Activated CD4-positive, alpha-beta memory T cell treated with anti-CD3 and anti-CD28 coated beads for 36 hours (primary cell): ENCODE measurements around the gene FAM228B. TPM values are rescaled to one million over a fixed set of nuclear protein-coding genes. Genes with fewer than 3 reads are reported as not detected.
"Not testable (repeated sequence)": the region's sequence is repeated elsewhere in the genome, so short reads cannot be mapped to it uniquely, and the experiment has no call there.

Experiments
- CTCF ChIA-PET: fragments of 350-600 bp; sonication (Branson Sonifier 250); formaldehyde crosslinking; loops from one replicate; lab custom pipeline; 2021; ENCODE audit warnings: antibody characterized with exemption, inconsistent platforms; lab: Charles Lee
- POLR2A ChIA-PET: fragments of 350-600 bp; sonication (Branson Sonifier 250); formaldehyde crosslinking; loops from one replicate; lab custom pipeline; 2021; ENCODE audit warnings: antibody characterized with exemption; lab: Charles Lee
- DNase-seq: peaks from one replicate; pipeline ENCODE4 v3.0.0-alpha.2; 2020
- H3K27ac Mint-ChIP-seq: one replicate; pipeline ENCODE4 v1.8.0; 2021; ENCODE audit warnings: mixed read lengths
- H3K27me3 Mint-ChIP-seq: one replicate; pipeline ENCODE4 v1.8.0; 2021; ENCODE audit warnings: mixed read lengths
- H3K36me3 Mint-ChIP-seq: one replicate; pipeline ENCODE4 v1.8.0; 2021; ENCODE audit warnings: mixed read lengths
- H3K4me1 Mint-ChIP-seq: one replicate; pipeline ENCODE4 v1.8.0; 2021; ENCODE audit warnings: low read depth, mixed read lengths
- H3K4me3 Mint-ChIP-seq: one replicate; pipeline ENCODE4 v1.8.0; 2021; ENCODE audit warnings: mild to moderate bottlenecking, mixed read lengths
- H3K9me3 Mint-ChIP-seq: one replicate; pipeline ENCODE4 v1.8.0; 2021; ENCODE audit warnings: mixed read lengths
- intact Hi-C: fragments of 100-400 bp; cut with micrococcal nuclease; formaldehyde crosslinking; loops from one replicate; pipeline ENCODE4 v1.15.1; 2023
- total RNA-seq, 2 experiments: library from RNA; stranded (reverse); gene quantifications; one replicate each; pipeline ENCODE4 v1.2.3, GENCODE V29; 2021

The FAM228B gene
- total RNA-seq, 2 experiments from 2014 or later, result 6.5 to 7.2 TPM

DNA sequence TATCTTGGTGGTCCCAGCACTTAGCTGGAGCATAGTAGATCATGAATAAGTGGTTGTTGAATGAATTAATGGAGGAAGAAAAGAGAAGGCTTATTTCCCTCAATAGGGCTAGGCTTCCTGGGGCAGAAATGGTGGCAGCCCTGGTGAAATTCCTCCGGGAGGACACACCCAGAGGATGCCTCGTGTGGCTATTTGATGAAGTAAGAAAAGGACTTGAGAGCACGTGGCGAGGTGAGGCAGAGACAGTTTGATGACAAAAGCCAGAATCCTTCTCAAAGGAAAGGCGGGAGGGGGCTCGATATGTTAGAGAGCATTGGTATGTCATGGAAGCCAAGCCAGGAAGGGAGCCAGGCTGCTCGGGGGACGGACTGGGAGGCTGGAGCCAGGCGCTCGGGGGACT, 66.3 kb downstream of the FAM228B start:
- Mint-ChIP-seq H3K27me3 (no peaks in the 10 kb centered on the region), H3K36me3 (no peaks in the 10 kb centered on the region), H3K4me1 (no peaks in the 10 kb centered on the region), H3K4me3 (no peak overlapping the region), H3K9me3 (peaks cover 5% of the 10 kb centered on the region), H3K27ac (no peak overlapping the region)
- POLR2A ChIA-PET, result no interaction called here
- intact Hi-C loops, result no loop called here
- DNase-seq, result no peak
- CTCF ChIA-PET, result no interaction called here

DNA sequence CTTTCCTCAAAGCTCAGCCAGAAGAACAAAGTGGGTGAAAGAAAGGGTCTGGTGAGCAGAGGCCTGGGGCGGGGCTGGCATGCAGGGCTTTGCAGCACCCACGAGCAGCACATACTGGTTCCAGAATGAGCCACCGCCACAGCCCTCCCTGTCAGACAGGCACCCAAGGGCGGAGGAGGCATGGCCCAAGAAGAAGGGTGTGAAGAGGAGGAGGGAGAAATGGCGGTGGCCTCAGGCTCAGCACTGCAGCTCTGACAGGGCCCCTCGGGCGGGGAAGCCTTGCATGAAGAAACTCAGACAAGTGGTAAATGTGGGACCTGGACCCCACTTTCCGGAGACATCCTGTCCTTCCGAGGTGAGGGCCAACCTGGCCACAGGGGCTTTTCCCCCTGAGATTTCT, 67.2 kb downstream of the FAM228B start:
- Mint-ChIP-seq H3K27me3 (no peaks in the 10 kb centered on the region), H3K4me3 (no peak overlapping the region), H3K36me3 (no peaks in the 10 kb centered on the region), H3K27ac (no peak overlapping the region), H3K9me3 (peaks cover 11% of the 10 kb centered on the region), H3K4me1 (no peaks in the 10 kb centered on the region)
- CTCF ChIA-PET, result no interaction called here
- DNase-seq, result no peak
- intact Hi-C loops, result no loop called here
- POLR2A ChIA-PET, result no interaction called here

DNA sequence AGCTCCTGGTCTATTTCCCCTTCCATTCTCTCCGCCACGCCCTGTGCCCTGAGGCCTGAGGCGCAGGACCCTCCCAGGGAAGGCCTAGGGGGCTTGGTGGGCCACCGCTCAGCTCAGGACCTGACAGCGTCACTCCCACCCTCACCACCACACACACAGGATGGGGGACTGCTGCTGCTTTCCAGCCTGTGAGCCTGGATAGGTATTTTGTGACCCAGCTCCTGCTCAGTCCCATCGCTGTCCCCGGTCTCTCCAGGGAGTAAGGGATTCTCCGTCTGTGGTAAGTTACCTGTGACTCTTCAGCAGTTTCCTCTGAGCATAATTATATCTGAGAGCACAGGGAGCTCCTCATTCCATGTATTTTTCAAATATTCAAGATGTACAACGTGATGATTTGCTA, 67.9 kb downstream of the FAM228B start:
- no peak for DNase-seq
- Mint-ChIP-seq H3K4me1 (no peaks in the 10 kb centered on the region), H3K36me3 (no peaks in the 10 kb centered on the region), H3K27me3 (no peaks in the 10 kb centered on the region), H3K4me3 (no peak overlapping the region), H3K9me3 (peaks cover 12% of the 10 kb centered on the region), H3K27ac (no peak overlapping the region)
- CTCF ChIA-PET, result no interaction called here
- POLR2A ChIA-PET, result no interaction called here
- intact Hi-C loops, result no loop called here

DNA sequence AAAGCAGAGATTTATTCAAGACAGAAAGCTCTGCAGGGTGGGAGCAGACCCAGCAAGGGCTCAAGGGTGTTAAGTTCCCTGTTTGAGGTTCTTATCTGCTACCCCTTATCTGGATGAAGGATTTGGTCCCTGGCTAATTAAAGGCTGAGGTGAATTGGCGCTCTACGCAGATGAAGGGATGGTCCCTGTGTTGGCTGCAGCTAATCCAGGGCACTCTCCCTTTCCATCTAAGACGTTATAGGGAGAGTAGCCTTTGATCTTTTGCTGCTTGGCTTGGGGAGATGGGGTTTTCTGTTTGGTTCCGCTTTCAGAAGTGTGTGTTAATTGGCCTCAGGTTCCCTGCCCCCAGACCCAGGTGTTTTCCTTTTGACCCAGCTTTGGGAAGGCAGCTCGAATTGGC, 68.6 kb downstream of the FAM228B start:
- peaks cover 18% of the 10 kb centered on the region for H3K9me3 Mint-ChIP-seq
- no peak overlapping the region for H3K27ac Mint-ChIP-seq
- intact Hi-C loops, result no loop called here
- no peak for DNase-seq
- no peaks in the 10 kb centered on the region for H3K36me3 Mint-ChIP-seq
- CTCF ChIA-PET, result no interaction called here
- H3K27me3 Mint-ChIP-seq, result no peaks in the 10 kb centered on the region
- POLR2A ChIA-PET, result no interaction called here
- no peak overlapping the region for H3K4me3 Mint-ChIP-seq
- H3K4me1 Mint-ChIP-seq, result no peaks in the 10 kb centered on the region

DNA sequence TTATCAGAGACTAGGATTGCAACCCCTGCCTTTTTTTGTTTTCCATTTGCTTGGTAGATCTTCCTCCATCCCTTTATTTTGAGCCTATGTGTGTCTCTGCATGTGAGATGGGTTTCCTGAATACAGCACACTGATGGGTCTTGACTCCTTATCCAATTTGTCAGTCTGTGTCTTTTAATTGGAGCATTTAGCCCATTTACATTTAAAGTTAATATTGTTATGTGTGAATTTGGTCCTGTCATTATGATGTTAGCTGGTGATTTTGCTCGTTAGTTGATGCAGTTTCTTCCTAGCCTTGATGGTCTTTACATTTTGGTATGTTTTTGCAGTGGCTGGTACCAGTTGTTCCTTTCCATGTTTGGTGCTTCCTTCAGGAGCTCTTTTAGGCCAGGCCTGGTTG, 73.9 kb downstream of the FAM228B start:
- DNase-seq, H3K4me1 Mint-ChIP-seq, intact Hi-C loops, H3K27me3 Mint-ChIP-seq, CTCF ChIA-PET, H3K4me3 Mint-ChIP-seq, POLR2A ChIA-PET, H3K27ac Mint-ChIP-seq: not testable (repeated sequence)
- peaks cover 22% of the 10 kb centered on the region for H3K9me3 Mint-ChIP-seq
- peaks cover 20% of the 10 kb centered on the region for H3K36me3 Mint-ChIP-seq

DNA sequence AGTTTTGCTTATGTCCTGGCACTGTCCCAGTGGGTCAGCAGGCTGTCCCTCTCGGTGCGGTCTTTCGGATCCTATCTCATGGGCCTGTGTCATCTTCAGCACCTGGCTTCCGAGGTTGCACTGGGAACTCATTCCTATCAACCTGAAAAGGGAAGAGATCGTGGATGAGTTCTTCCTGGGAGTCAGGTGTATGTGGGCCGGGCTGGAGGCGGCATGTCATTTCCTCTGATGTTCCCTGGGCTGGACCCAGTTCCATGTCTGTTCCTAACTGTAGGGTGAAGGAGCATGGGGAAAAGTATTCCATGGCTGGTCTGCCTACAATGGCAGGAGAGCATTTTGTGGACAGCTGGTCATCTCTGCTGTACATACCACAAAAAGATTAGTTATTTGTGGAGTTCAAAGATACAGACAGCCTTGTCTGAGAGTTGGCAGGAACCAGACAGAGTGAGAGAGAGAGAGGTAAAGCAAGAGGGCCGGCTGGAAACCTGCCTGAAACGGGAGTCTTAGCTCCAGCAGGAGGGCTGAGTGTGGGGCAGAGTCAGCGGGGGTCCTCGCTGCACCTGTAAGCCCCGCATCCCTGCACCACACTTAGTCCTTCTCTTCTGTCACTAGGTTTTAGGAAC, 76.8 kb downstream of the FAM228B start:
- Mint-ChIP-seq H3K27ac (no peak overlapping the region), H3K4me3 (no peak overlapping the region), H3K27me3 (no peaks in the 10 kb centered on the region), H3K36me3 (peaks cover 39% of the 10 kb centered on the region), H3K4me1 (no peaks in the 10 kb centered on the region), H3K9me3 (peaks cover 15% of the 10 kb centered on the region)
- no peak for DNase-seq
- ChIA-PET POLR2A (no interaction called here), CTCF (no interaction called here)
- intact Hi-C loops, result no loop called here

DNA sequence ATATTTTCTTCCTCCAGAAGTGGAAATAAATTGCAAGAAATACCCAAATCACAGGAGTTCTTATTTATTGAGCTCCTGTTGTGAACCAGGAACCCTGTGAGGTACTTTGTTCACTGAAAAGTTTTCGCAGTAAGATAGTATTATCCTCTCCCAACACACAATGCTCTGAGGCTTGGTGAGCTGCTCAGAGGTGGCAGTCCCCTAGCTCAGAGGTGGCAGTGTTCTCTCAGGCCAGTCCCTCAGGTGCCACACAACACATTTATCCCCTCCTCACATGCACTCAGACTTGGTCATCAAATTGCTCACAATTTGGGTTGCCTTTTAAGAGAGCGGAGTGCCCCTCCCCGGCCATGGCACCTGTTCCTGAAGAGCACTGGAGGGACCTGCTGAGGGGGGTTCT, 77.5 kb downstream of the FAM228B start:
- Mint-ChIP-seq H3K36me3 (peaks cover 42% of the 10 kb centered on the region), H3K4me1 (no peaks in the 10 kb centered on the region), H3K9me3 (peaks cover 10% of the 10 kb centered on the region), H3K4me3 (no peak overlapping the region), H3K27ac (no peak overlapping the region), H3K27me3 (no peaks in the 10 kb centered on the region)
- intact Hi-C loops, result no loop called here
- CTCF ChIA-PET, result interaction anchor here (1.3 kb wide), 1 partner anchor 33 kb away, joined by 4 read pairs; no protein-coding TSS in a partner anchor
- DNase-seq, result no peak
- POLR2A ChIA-PET, result no interaction called here

DNA sequence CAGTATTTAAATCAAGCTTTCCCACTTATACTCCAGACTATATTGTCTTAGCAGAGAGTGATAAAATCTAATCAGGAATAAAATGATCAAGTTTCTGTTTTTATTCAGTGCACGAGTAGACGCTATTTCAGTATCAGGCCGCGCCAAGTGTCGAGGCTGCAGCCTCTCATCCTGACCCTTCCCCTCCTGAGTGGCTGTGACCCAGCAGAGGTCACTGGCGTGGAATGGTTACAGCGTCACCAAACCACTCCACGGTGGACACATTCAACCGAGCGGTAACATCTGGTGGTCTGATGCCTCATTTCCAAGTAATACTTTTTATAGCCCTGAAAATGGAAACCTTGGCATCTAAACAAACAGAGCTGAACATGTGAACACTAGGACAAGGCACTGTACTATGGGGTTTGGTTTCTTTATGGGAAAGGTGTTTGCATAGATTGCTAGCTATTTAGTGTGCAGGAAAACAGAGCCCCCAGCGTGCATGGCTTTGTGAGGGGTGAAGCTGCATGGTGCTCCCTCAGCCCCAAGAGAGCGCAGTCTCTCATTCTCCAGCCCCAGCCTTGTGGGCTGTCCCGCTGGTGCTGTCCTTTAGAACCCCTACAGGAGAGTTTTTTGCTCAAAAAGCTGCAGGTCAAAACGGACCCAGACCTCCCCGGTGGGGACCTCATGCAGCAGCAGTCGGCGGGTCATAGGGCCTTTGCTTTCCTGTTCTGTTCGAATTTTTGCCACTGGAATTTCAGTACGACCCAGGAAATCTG, 79.9 kb downstream of the FAM228B start:
- Mint-ChIP-seq H3K27me3 (no peaks in the 10 kb centered on the region), H3K36me3 (peaks cover 51% of the 10 kb centered on the region)

DNA sequence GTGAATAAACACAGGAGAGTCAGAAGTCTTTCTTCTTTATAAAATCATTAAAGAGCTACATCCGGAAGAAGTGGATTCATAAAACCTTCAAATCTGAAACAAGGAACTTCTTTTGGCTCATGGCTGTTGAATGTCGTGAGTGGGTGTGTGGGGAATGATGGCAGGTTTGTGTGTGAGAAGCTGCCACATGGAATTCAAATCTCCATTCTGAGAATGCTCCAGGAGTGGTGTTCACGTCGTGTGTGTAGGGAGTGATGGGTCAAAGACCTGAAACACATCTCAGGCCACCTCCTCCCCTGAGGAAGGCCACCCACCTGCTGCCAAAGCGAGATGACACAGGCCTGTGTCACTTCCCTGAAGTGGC, 80.5 kb downstream of the FAM228B start:
- Mint-ChIP-seq H3K36me3 (peaks cover 52% of the 10 kb centered on the region), H3K27me3 (no peaks in the 10 kb centered on the region)

More for the DNA sequence above, 79.9 kb downstream of the FAM228B start:
- intact Hi-C loops, result no loop called here
- Mint-ChIP-seq H3K4me1 (no peaks in the 10 kb centered on the region), H3K9me3 (no peaks in the 10 kb centered on the region), H3K27ac (no peak overlapping the region), H3K4me3 (no peak overlapping the region)
- no peak for DNase-seq
- CTCF ChIA-PET, result no interaction called here
- POLR2A ChIA-PET, result no interaction called here

DNA sequence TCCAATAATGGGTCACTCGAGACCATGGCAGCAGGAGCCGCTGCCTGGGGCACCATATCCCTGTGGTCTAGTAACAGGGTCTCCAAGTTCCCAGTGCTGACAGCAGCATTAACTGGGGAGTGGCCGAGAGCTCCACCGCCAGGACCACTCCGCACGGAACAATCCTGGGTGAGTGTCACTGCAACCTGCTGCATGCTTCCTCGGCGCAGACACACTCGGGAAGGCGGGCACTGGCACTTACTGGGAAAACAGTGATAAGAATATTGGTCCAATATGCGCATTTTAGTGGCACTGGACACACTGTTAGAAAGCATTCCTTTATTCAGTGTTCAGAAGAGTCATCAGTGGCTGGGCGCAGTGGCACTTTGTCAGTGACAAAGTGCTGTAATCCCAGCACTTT, 81.2 kb downstream of the FAM228B start:
- no peak overlapping the region for H3K27ac Mint-ChIP-seq
- H3K27me3 Mint-ChIP-seq, result no peaks in the 10 kb centered on the region
- CTCF ChIA-PET, result no interaction called here
- POLR2A ChIA-PET, result no interaction called here
- H3K36me3 Mint-ChIP-seq, result peaks cover 49% of the 10 kb centered on the region
- no peak overlapping the region for H3K4me3 Mint-ChIP-seq
- no peaks in the 10 kb centered on the region for H3K9me3 Mint-ChIP-seq
- no peak for DNase-seq
- H3K4me1 Mint-ChIP-seq, result no peaks in the 10 kb centered on the region
- intact Hi-C loops, result no loop called here

More for the DNA sequence above, 80.5 kb downstream of the FAM228B start:
- no peaks in the 10 kb centered on the region for H3K4me1 Mint-ChIP-seq
- no peaks in the 10 kb centered on the region for H3K9me3 Mint-ChIP-seq
- no peak overlapping the region for H3K27ac Mint-ChIP-seq
- ChIA-PET CTCF (no interaction called here), POLR2A (no interaction called here)
- no peak overlapping the region for H3K4me3 Mint-ChIP-seq
- no peak for DNase-seq
- intact Hi-C loops, result no loop called here

DNA sequence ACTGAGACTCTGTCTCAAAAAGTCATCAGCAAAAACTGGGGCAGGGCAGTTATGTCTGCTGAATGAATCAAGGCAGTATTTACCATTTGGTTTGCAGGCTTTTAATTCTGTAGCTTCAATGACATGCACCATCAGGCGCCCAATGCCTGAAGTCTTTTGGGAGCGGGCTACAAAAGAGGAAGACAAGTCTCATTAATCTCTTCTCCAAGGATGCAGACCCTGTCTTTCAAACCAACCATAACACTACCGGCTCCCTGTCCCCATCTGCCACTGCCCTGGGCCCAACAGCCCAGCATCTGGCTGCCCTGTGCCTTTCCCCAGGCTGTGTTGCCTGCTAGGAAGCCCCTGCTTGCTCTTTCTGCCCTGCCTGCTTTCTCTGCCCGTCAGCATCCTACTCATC, 81.9 kb downstream of the FAM228B start:
- intact Hi-C loops, result no loop called here
- Mint-ChIP-seq H3K36me3 (peaks cover 56% of the 10 kb centered on the region), H3K4me3 (no peak overlapping the region), H3K4me1 (no peaks in the 10 kb centered on the region), H3K27ac (no peak overlapping the region), H3K27me3 (no peaks in the 10 kb centered on the region), H3K9me3 (no peaks in the 10 kb centered on the region)
- CTCF ChIA-PET, result no interaction called here
- POLR2A ChIA-PET, result no interaction called here
- no peak for DNase-seq

DNA sequence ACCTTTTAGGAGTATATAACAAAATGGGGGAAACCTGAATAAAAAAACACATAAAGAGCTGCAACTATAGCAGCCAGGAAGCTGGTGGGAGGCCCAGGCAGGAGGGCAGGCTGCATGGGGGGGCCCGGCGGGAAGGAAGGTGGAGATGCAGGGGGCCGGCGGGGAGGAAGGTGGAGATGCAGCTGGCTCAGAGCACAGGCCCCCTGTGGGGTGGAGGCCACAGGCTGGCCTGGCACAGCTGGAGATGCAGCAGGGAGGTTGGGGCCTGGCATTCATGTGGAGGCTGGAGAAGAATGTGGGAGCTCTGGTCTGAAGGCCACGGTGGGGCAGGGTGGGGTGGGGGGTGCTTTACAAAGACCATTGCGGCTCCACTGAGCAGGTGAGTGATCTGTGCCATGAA, 83.0 kb downstream of the FAM228B start:
- POLR2A ChIA-PET, result no interaction called here
- intact Hi-C loops, result no loop called here
- H3K9me3 Mint-ChIP-seq, result no peaks in the 10 kb centered on the region
- CTCF ChIA-PET, result no interaction called here
- H3K36me3 Mint-ChIP-seq, result peaks cover 55% of the 10 kb centered on the region
- H3K4me3 Mint-ChIP-seq, result no peak overlapping the region
- H3K4me1 Mint-ChIP-seq, result no peaks in the 10 kb centered on the region
- no peak overlapping the region for H3K27ac Mint-ChIP-seq
- DNase-seq, result no peak
- no peaks in the 10 kb centered on the region for H3K27me3 Mint-ChIP-seq

DNA sequence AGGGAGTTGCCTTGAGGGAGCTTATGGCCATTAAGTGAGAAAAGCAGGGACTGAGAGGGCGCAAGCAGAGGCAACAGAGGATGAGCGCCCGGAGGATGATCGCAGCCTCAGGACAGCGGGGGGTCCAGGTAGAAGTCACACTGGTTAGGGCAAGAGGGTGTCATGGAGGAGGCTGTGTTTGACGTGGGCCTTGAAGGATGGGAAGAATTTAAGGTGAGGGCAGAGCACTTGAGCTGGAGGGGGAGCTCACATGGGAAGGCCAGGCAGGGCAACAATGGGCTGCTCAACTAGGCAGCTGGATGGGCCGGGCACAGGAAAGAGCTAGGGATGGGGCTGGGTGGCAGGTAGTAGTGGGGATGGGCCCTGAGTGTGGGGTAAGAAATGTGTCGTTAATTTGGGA, 83.4 kb downstream of the FAM228B start:
- Mint-ChIP-seq H3K36me3 (peaks cover 54% of the 10 kb centered on the region), H3K27me3 (no peaks in the 10 kb centered on the region), H3K27ac (no peak overlapping the region), H3K4me3 (no peak overlapping the region), H3K9me3 (no peaks in the 10 kb centered on the region), H3K4me1 (no peaks in the 10 kb centered on the region)
- no peak for DNase-seq
- POLR2A ChIA-PET, result no interaction called here
- intact Hi-C loops, result no loop called here
- CTCF ChIA-PET, result no interaction called here
